NCI-H1694 (cell line): ENCODE data around the gene LGALS9C.
"Not testable (repeated sequence)": the region's sequence is repeated elsewhere in the genome, so short reads cannot be mapped to it uniquely, and the experiment has no call there.

ENCODE experiments used
- DNase-seq: peaks from one replicate; lab custom pipeline; 2025; lab: John Stamatoyannopoulos, UW

Gene LGALS9C

DNA sequence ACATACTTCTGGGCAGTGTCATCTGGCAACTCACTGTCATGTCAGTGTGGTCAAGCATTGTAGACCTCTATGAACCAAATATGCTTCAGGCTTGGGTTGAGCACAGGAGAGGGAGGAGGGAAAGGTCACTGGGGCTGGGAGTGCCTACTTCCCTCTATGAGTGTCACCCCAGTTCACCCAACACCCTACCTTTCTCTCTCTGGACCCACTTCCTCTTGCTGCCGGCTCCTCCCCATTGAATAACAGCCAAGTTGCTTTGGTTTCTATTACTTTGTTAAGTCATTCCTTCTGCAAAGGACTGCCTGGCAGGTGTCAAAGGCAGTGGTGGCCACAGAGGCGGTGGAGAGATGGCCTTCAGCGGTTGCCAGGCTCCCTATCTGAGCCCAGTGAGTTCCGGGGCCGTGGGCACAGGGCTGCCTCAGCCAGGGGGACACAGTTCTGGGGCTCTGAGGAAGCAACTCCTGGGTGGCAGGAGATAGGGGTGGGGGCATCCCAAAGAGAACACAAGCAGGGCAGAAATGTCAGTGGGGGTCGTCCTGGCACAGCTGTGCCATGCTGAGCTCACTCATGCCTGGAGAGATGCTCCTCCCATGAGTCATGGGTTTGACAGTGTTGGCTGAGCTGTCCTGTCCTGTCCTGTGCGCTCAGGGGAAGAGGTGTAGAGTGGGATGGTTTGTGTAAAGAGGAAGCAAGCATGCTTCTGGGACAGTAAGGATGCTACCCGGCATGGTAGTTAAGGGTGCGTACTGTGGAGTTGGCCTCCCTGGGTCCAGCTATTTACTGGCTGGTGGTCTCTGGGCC is at the start of gene LGALS9C:
Gene LGALS9C, plus strand, starts transcription at position 282 of the 801 bp plus-strand sequence. Its CDS starts 66 bp downstream, at position 348.
- DNase-seq, result not testable (repeated sequence)

DNA sequence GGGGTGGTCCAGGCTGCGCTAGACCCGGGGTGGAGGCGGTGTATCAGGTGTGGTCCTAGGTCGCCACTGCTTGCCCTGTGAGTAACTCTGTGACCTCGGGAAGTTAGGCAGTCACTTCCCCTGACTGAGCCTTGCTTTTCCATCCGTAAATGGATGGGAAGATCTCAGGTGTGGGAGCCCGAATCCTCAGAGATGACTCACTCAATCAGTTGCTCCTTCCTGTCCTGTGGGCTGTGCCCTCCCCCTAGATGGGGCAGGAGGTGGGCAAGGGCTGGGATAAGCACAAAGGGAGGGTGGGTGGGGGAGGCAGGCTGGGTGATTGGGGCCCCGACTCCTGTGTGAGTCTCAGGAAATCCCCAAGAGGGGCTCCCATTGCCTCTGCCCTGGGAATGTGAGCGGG is 44.4 kb upstream of the LGALS9C start:
- not testable (repeated sequence) for DNase-seq

DNA sequence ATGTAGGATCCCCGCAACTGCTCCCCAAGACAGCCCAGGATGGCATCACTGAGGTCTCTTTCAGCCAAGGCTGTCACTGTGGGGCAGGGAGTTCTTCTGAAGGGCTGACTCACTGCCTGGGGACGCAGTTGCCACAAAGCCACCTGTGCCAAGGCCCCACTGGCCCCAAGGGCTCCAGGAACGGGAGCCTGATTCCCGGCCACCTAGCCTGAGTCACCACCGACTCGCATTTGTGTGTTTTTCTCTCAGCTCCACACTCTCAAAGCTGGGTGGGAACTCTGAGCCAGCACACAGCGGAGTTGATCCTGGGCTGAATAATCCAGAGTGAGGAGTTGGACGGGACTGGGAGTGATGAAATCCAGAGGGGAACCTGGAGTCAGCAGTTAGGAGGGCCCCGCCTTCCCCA is 37.1 kb upstream of the LGALS9C start:
- DNase-seq, result not testable (repeated sequence)

DNA sequence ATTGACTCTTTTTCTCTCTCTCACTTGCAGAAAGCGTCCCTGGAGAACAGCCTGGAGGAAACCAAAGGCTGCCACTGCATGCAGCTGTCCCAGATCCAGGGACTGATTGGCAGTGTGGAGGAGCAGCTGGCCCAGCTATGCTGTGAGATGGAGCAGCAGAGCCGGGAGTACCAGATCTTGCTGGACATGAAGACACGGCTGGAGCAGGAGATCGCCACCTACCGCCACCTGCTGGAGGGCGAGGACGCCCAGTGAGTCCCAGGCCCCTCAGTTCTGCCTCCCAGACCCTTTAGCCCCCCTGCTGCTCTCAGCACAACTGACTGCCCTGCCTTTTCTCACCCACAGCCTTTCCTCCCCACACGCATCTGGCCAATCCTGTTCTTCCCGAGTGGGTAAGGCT is 34.5 kb upstream of the LGALS9C start:
- DNase-seq, result not testable (repeated sequence)

DNA sequence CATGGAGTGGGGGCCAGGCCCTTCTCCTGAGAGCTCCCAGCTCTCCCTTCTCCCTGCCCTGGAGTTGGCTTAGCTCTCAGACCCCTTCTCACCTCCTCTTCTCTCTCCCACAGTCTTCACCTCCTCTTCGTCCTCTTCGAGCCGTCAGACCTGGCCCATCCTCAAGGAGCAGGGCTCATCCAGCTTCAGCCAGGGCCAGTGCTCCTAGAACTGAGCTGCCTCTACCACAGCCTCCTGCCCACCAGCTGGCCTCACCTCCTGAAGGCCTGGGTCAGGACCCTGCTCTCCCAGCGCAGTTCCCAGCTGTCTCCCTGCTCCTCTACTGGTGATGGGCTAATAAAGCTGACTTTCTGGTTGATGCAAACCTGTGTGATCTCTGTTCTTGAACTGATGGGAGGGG is 34.1 kb upstream of the LGALS9C start:
- DNase-seq, result not testable (repeated sequence)

DNA sequence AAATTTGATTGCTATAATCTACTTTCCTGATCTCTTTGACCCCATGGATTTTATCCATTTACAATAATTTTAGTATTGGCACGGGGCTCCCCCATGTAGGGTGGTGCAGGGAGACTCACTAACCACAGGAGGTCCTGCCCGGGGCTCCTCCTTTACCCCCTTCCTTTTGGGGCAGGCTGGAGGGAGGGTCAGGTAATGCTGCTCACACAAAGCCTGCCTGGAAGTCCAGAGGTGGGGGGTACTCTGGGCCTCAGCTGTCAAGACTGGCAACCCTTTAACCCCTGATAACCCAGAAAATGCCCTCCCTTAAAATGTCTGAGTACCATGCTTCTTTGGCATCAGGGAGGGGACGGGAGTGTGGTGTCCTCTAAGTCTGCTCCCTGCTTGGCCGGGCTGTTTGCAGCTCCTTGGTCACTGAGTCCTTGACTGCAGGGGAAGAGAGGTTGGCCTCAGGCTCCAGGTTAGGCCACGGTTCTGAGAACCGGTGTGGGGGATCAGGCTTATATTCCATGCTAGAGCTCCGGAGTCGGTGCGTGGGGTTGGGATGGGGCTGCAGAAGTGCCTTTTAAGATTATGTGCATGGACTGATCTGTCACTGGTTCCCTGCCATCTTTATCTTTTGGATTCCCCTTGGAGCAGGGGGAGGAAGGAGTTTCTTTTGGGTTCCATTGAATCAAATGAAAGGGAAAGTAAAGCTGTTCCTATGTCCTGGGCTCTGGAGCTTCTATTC is 28.9 kb upstream of the LGALS9C start:
- not testable (repeated sequence) for DNase-seq

DNA sequence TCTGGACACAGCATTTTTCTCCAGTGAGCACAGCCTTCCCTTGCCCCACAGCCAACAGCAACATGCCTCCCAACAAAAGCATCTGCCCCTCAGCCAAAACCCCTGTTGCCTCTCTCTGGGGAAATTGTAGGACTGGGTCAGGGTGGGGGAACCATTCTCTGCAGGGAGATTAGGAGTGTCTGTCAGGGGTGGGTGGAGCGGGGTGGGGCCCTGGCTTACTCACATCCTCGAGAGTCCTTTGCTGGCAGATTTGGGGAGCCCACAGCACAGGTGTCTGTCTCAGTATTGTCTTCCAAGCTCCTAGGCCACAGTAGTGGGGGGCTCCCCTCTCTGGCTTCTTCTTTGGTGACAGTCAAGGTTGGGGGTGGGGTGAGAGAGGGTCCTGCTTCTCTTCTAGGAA is 28.3 kb upstream of the LGALS9C start:
- DNase-seq, result not testable (repeated sequence)

DNA sequence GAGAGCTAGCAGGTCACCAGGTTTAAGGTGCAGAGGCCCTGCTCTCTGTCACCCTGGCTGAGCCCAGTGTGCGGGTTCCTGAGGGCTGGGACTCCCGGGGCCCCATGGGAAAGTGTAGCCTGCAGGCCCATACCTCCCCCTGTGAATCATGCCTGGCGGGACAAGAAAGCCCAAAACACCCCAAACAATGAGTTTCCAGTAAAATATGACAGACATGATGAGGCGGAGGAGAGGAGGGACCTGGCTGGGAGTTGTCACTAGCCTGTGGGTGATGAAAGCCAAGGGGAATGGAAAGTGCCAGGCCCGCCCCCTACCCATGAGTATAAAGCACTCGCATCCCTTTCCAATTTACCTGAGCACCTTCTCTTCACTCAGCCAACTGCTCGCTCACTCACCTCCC is 26.8 kb upstream of the LGALS9C start:
- not testable (repeated sequence) for DNase-seq

DNA sequence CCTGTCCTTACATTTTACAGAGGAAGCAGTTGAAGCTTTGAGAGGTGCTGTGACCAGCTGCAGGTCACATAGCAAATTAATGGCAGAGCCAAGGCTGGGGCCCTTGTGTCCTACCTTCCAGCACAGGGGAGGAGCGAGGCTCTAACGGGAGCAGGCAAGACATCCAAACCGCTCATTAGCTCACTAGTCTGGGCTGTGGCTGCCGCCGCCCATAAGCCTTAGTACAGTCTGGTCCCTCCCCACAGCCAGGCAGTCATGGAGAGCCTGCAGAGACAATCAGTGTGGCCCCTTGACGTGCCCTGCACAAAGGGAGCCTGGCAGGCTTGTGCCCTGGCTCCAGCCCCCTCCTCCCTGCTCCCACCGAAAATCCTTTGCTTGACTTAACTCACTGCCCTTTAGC is 25.6 kb upstream of the LGALS9C start:
- not testable (repeated sequence) for DNase-seq

DNA sequence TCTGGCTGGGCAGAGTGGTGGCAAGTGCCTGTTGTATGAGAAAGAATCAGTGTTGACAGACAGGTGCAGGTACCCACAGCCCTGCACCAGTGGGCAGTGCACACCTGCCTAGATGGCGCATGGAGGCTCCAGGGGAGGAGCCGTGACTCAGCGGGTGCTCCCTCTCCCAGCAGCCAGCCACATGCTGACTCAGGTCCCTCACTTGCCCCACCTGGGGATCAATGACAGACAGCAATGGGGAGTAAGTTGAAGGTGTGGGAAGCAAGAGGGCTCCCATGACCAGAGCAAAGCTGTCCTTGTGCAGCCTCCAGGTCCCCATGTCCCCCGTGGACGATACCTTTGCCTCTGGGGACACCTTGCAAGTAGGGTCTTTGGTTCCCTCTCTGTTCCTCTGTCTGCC is 24.6 kb upstream of the LGALS9C start:
- not testable (repeated sequence) for DNase-seq

DNA sequence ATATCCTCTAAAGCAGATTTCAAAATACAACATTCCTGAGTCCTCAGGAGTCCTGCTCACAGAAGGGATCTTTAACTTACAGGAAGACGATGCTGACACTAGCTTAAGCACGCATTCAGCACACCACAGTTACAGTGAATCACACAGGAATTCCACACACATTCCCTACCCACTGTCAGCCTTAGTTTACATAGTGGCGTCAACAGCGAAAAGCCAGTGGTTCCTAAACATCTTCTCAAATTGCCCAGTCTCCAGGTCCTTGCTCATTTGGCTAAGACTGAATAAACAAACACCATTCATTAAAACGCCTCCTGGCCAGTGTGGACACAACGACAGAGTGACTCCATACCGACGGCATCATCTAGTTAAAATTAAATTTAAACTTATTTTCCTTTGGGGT is 17.6 kb upstream of the LGALS9C start:
- not testable (repeated sequence) for DNase-seq

DNA sequence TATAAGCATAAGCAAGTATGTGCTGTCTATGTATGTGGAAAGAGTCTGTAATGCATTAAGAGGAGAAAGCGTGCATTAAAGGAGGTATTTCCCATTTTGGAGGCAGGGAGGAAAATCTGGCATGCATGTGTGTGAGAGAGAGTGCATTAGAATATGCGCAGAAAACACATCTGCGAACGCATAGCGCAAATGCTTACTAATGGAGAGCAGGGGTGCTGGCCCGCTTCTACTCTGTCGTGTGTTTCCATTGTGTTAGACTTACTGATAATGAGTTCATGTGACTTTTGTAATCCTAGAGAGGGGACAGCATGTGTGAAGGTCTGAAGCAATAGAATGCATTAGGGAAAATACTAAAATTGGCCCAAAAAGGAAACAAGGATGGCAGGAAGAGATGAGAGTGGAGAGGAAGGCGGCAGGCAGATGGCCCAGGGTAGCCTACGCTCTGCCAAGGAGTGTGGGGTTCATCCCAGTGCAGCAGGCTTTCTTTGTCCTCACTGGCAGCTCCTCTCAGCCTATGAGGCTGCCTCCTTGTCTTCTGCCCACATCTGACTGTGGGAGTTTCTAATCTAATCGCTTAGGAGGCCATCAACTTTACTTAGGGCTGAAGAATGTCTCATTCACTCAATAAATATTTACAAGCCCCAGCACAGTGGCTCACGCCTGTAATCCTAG is 12.6 kb upstream of the LGALS9C start:
- not testable (repeated sequence) for DNase-seq

DNA sequence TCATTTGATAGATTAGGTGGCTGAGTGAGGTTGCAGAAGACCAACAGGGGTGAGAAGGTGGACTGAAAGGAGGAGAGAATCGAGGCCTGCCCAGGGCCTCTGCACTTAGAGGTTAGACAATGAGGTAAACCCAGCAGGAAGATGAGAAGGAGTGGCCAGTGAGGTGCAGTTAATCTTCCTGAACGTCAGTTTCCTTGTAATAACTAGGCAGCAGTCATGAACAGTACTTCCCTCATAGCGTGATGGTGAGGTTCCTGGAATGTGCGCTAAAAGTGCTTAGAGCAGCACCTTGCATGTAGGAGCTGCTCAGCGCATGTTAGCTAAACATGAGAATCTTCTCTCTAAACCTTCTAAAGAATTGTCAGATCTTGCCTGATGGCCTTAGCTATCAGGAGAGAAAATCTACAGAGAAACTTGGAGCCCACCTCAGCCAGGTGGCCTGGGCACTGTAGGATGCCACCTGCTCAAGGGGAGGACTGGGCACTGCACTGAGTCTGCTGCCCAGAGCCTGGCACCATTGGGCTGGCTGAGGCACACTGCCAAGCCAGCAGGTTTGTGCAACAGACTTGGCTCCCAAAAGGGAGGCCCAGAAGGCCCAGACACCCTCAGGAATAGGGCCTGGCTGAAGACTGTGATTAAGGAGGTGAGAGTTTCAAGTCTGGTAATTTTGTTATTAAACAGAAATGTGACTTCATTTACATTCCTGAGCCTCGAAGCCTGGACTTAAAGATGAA is 10.2 kb upstream of the LGALS9C start:
- DNase-seq, result not testable (repeated sequence)

DNA sequence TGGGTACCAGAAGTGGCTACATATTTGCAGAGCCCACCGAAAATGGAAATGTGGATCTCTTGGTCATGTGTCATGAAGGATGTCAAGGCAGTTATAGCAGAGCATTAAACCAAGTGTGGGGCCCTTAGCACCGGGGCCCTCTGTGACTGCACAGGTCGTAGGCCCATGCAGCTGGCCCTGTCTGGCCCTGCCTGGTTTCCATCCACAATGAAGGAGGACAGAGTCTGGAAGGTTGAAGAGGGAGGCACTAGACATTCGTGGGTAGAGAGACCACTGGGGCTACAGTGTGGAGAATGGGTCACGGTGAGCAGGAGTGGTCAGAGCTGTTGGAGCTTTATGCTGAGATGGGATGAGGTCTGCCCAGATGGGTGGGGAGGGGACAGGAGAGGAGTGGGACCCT is 9.6 kb upstream of the LGALS9C start:
- DNase-seq, result not testable (repeated sequence)

DNA sequence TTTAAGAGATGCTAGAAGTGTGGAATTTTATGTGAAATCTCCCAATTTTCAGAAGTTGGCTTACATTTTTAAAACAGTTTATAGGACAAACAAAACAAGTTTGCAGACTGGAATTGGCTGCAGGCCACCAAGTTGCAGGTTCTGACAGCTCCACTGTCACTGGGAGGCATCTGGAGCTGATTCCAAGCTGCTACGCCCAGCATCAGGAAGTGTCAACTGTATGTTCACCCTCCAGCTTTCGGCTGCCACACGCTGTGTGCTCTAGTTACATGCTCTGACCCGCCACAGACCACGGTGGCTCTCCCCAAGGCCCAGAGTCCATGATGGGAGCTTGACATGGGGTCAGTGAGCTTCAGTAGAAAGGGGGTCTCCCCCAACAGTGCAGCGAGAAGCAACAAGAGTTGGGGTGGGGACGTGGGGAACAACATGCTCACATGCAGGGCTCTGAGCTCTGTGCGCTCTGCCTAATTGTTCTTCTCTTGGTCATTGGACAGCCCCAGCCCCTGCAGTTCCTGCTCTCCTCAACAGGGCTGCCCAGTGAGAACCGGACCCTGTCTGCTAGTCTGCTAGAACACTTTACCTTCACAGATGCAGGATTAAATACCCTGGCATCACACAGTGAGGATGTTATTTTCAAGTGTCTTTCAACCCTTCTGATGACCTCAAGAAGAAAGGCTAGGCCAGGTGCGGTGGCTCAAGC is 8.0 kb upstream of the LGALS9C start:
- DNase-seq, result not testable (repeated sequence)

DNA sequence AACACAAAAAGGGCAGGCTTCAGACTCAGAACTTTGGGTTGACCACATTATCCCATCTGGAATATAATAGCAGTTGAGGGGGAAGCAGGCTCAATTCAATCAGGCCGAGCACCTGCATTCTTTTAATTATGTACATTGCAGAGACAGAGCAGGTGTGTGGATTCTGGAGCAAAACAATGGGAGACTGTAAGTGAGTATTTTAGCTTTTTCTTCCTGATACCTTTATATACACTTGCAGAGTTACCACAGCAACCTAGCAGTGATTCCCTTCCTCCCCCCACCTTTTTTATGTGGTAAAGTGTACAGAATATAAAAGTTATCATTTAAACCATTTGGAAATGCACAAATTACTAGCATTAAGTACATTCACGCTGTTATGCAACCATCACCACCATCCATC is 6.8 kb upstream of the LGALS9C start:
- DNase-seq, result not testable (repeated sequence)

DNA sequence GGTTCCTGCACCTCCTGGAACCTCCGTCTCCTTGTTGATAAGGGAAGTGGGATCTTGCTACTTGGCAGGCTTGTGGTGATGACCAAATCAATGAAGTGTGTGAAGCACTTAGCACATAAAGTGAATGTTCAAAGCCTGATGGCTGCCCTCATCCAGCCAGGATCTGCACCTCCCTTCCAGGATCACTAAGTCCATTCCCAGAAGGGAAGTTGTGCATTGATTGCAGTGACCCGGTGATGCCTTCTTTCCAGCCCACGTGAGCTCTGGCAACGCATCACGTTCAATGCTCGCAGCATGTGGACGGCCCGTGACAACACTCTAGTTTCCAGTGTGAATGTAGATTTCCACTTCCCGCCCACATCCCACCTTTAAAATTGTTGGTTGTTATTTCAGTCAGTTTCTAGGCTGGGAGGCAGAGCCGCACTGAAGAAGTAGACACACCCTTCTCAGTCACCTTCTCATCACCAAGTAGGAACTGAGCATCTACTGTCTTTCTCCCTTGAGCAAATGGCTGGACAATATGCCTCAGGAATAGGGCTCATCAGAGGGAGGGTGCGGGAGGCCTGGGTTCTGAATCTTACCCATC is 6.2 kb upstream of the LGALS9C start:
- DNase-seq, result not testable (repeated sequence)

DNA sequence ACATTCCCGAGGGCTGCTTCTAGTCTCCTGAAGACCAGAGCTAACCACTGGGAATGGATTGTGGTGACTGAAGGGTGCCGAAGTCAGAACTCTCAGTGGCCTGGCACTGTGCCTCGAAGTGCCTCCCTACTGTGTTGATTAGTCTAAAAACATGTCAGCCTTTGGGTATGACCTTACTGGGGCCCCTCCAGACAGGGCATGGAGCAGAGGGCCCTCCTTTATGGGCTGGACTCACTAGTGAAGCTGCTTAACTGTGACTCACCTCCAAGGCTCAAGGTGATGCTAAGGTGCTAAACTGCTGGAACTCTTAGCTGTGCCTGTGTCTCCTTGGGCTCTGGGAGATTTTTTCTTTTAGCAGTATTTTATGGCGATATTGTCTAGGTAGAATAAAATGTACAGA is 2.6 kb upstream of the LGALS9C start:
- DNase-seq, result not testable (repeated sequence)

DNA sequence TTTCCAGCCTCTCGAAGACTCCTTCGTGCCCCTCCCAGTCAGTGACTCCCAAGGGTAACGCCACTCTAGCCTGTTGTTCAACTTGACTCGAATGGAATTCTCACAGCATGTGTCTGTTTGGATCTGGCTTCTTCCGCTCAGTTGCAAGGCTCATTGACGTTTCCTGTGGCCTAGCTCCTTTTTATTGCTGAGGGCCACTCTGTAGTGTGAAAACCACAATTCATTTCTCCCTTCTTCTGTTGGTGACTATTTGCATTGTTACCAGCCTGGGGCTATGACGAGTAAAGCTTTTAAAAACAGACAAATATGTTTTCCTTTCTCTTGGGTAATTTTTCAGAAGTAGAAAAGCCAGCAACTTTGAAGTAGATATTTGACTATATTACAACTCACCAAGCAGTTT is 1.8 kb upstream of the LGALS9C start:
- DNase-seq, result not testable (repeated sequence)

DNA sequence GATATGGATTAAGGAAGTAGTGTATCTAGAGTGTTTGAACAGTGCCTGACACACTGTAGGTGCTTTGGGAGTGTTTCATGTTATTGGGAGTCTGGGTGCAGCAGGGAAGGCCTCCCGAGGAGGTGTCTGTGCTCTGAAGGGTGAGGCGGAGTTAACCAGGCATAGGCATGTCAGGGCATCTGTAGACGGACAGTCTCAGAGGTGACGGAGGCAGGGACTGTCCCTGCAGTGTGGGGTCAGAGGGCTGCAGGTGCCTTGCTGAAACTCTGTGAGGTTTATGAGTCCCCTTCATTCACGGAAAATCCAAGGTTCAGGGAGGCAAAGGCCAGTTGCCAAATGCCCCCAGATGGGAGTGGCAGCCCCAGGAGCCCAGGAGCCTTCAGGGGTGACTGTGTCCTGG is 778 bp downstream of the LGALS9C start:
- DNase-seq, result not testable (repeated sequence)

DNA sequence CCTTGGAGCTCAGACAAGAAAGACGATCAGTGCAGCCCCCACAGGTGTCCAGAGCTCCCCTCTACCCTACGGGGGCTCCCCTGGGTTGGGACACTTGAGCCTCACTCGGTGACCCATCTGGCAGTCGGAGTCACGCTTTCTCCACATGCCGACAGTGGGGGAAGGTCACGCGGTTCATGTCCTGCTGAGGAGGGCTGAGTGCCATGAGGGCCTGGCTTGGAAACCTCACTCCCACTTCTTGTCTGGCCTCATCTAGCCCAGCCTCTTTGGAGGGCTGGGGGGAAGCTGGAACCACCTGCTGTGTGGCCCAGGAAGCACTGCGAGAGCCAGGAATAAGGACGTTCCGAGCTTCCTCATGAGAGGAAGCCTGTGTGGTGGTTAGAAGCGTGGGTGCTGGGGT is 1.8 kb downstream of the LGALS9C start:
- DNase-seq, result not testable (repeated sequence)
